Measurements from ENCODE around the gene KCNA10. TPM values are rescaled to one million over a fixed set of nuclear protein-coding genes. Genes with fewer than 3 reads are reported as not detected.

KCNA10 gene
- total RNA-seq, 1 experiment from 2014 or later, result not detected

DNA sequence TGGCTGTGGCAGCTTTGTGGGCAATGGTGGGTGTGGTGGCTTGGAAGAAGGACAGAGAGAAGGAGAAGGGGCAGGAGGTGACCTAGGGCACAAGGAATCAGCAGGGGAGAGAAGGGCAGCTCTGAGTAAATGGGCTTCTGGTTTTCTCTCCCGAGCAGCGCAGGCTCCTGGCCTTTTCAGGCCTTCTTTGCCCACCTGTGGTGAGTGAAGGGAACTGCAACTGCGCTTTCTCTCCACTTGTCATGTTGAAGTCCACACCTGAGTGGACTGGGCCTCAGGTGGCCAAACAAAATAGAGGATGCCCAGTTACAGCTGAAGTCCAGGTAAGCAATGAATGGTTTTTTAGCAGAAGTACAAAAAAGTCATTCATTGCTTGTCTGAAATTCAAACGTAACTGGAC, 29.4 kb upstream of the KCNA10 start:
- Histone ChIP-seq H4K8ac (replicated peaks; ENCODE audit: insufficient read length, low read depth, low read length) (no peak overlapping the region), H2BK5ac (ENCODE audit: insufficient read length, low read length) (no peak overlapping the region), H2BK20ac (ENCODE audit: low read depth, low read length, poor library complexity, severe bottlenecking) (no peak overlapping the region), H3K18ac (ENCODE audit: insufficient read length, low read depth, low read length) (no peak overlapping the region), H3K14ac (ENCODE audit: insufficient read depth, low read length) (no peak overlapping the region), H3K9me3 (ENCODE audit: control insufficient read depth, low read depth, low read length) (no peaks in the 10 kb centered on the region), H3K9ac (ENCODE audit: extremely low read depth, insufficient read length, low read length) (no peak overlapping the region), H3K27ac (ENCODE audit: insufficient read length, low read depth, low read length) (no peak overlapping the region), H3K79me2 (ENCODE audit: insufficient read depth, low read length) (no peaks in the 10 kb centered on the region), H3K4me2 (ENCODE audit: insufficient read depth, insufficient read length, low read length) (no peak overlapping the region), H2BK120ac (ENCODE audit: low read depth, low read length, poor library complexity, severe bottlenecking) (no peak overlapping the region), H2BK12ac (ENCODE audit: insufficient read length, low read depth, low read length) (no peak overlapping the region), H3K4ac (ENCODE audit: low read depth, low read length) (no peak overlapping the region), H3K79me1 (ENCODE audit: insufficient read depth, low read depth, low read length, poor library complexity, severe bottlenecking) (no peaks in the 10 kb centered on the region), H4K20me1 (ENCODE audit: control insufficient read depth, insufficient read depth, insufficient read length) (no peaks in the 10 kb centered on the region), H3T11ph (ENCODE audit: low read length) (no peak overlapping the region), H2AK5ac (ENCODE audit: insufficient read length, low read length) (no peak overlapping the region), H3K27me3 (ENCODE audit: insufficient read depth, low read length) (no peaks in the 10 kb centered on the region; the same call in 1 of the 2 replicates), H3K23me2 (ENCODE audit: insufficient read length, low read depth, low read length, poor library complexity, severe bottlenecking) (no peaks in the 10 kb centered on the region), H3K4me1 (ENCODE audit: insufficient read depth, low read length) (no peaks in the 10 kb centered on the region), H3K56ac (ENCODE audit: insufficient read length, low read depth, low read length) (no peak overlapping the region), H2AFZ (ENCODE audit: low read length) (no peak overlapping the region), H4K5ac (ENCODE audit: insufficient read length, low read depth, low read length) (no peak overlapping the region), H3K23ac (ENCODE audit: insufficient read length, low read depth, low read length) (no peak overlapping the region), H4K91ac (ENCODE audit: insufficient read length, low read depth, low read length) (no peak overlapping the region), H2BK15ac (ENCODE audit: low read depth, low read length) (no peak overlapping the region)
- Mint-ChIP-seq H3K4me3 (no peak overlapping the region), H3K27me3 (ENCODE audit: low read depth) (peaks cover 64% of the 10 kb centered on the region), H3K36me3 (ENCODE audit: insufficient read depth in 1 of 3, low read depth in 3 of 3) (no peaks in the 10 kb centered on the region), H3K27ac (no peak overlapping the region), H3K4me1 (peaks cover 2% of the 10 kb centered on the region in 2 experiments; a peak in 1 of 4 replicates), H3K9me3 (no peaks in the 10 kb centered on the region)
- DNase-seq, result peak; percentile 61
- TF ChIP-seq, protein P1, sequence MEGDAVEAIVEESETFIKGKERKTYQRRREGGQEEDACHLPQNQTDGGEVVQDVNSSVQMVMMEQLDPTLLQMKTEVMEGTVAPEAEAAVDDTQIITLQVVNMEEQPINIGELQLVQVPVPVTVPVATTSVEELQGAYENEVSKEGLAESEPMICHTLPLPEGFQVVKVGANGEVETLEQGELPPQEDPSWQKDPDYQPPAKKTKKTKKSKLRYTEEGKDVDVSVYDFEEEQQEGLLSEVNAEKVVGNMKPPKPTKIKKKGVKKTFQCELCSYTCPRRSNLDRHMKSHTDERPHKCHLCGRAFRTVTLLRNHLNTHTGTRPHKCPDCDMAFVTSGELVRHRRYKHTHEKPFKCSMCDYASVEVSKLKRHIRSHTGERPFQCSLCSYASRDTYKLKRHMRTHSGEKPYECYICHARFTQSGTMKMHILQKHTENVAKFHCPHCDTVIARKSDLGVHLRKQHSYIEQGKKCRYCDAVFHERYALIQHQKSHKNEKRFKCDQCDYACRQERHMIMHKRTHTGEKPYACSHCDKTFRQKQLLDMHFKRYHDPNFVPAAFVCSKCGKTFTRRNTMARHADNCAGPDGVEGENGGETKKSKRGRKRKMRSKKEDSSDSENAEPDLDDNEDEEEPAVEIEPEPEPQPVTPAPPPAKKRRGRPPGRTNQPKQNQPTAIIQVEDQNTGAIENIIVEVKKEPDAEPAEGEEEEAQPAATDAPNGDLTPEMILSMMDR (conservative IDR thresholded peaks at IDR 0.05), result peak; percentile 67
- no CpG with 5 or more reads among the region's 4 CpGs for WGBS (ENCODE audit: extremely low coverage, insufficient read length, low lambda C conversion rate)

All from H9 (cell line).